OCI-LY1 (cell line): ENCODE data around the gene DTL.

Experiments
- CTCF ChIP-seq: fragments of 200-600 bp; sonication (generic), shearing (Covaris generic); IDR thresholded peaks from 2 replicates; pipeline ENCODE4 v1.5.1; 2017; ENCODE audit warnings: mild to moderate bottlenecking, antibody characterized with exemption, low read length, moderate library complexity, mixed read lengths
- EZH2 ChIP-seq: fragments of 200-600 bp; sonication (generic), shearing (Covaris generic); IDR thresholded peaks from 2 replicates; pipeline ENCODE4 v1.8.0; 2017; ENCODE audit warnings: borderline replicate concordance, mixed run types, mild to moderate bottlenecking, antibody characterized with exemption, low read length, moderate library complexity, mixed read lengths

- TF ChIP-seq CTCF (no peak), EZH2 (no peak)
Measured at GRCh38 chr1:212007886-212008285, 27.7 kb upstream of the DTL start.
